Measurements from ENCODE around the gene POLE.
"Not testable (repeated sequence)": the region's sequence is repeated elsewhere in the genome, so short reads cannot be mapped to it uniquely, and the experiment has no call there.

DNA sequence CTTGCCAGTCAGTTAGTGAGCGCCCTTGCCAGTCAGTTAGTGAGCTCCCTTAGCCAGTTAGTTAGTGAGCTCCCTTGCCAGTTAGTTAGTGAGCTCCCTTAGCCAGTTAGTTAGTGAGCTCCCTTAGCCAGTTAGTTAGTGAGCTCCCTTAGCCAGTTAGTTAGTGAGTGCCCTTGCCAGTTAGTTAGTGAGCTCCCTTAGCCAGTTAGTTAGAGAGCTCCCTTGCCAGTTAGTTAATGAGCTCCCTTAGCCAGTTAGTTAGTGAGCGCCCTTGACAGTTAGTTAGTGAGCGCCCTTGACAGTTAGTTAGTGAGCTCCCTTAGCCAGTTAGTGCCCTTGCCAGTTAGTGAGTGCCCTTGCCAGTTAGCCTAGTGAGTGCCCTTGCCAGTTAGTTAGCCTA lies 7.7 kb upstream of the POLE start:
- not testable (repeated sequence) for TF ChIP-seq EZH2 (IDR thresholded peaks at IDR 0.05; ENCODE audit: insufficient read depth, poor library complexity, severe bottlenecking); EZH2phosphoT487 (IDR thresholded peaks at IDR 0.05; ENCODE audit: insufficient read depth, low read depth)
